ENCODE results near the gene ZC3H12C.
A peak's percentile ranks its signal among the peaks of the same experiment; 100 is the strongest.

The ZC3H12C gene

DNA sequence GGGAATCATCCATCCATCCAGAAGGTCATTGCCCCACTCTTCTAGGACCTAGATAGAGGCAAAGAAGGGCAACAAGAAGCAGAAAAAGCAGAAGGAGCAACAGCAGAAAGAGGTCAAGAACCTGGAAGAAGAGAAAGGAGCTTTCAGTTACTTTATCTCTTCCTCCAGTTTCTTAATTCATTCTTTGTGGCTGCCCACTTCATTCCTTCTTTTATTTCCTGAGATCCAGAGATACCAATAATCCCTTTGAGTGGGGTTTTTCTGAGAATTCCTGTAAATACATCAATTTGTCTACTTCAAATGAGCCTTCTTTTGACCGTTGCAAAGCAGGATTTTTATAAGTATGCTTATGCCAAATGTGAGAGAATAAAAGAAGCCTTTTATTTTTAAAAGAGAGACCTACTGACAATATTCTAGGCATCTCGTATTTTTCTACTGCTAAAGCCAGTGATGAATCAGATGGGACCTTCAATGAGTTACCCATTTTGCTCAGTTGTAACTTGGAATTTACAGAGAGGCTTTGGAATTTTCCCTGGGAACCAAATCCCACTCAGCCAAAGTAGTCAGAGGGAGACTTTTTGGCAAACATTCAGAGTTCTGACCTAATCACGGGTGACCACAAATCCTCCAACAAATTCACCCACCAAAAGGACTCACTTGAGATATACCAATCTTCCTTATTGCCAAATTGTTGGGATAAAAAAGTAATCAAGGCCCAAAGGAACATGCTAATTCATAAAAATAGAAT is 54.9 kb downstream of the ZC3H12C start:
- no peak overlapping the region for H3K4me3 ChIP-seq (ENCODE audit: low read depth, low read length)
- no peak for DNase-seq (ENCODE audit: low read depth)
- TF ChIP-seq, protein P1, sequence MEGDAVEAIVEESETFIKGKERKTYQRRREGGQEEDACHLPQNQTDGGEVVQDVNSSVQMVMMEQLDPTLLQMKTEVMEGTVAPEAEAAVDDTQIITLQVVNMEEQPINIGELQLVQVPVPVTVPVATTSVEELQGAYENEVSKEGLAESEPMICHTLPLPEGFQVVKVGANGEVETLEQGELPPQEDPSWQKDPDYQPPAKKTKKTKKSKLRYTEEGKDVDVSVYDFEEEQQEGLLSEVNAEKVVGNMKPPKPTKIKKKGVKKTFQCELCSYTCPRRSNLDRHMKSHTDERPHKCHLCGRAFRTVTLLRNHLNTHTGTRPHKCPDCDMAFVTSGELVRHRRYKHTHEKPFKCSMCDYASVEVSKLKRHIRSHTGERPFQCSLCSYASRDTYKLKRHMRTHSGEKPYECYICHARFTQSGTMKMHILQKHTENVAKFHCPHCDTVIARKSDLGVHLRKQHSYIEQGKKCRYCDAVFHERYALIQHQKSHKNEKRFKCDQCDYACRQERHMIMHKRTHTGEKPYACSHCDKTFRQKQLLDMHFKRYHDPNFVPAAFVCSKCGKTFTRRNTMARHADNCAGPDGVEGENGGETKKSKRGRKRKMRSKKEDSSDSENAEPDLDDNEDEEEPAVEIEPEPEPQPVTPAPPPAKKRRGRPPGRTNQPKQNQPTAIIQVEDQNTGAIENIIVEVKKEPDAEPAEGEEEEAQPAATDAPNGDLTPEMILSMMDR (IDR thresholded peaks at IDR 0.05; ENCODE audit: insufficient read depth, low read depth, low read length, missing control alignments) = no peak

GRCh38 chr11:110148775-110149744 is 55.9 kb downstream of the ZC3H12C start:
- peak; percentile 9 for DNase-seq (ENCODE audit: low read depth)
- TF ChIP-seq, protein P1 (IDR thresholded peaks at IDR 0.05; ENCODE audit: insufficient read depth, low read depth, low read length, missing control alignments) = no peak

GRCh38 chr11:110152199-110152598 is 59.0 kb downstream of the ZC3H12C start:
- no peak for DNase-seq (ENCODE audit: low read depth)
- TF ChIP-seq, protein P1 (IDR thresholded peaks at IDR 0.05; ENCODE audit: insufficient read depth, low read depth, low read length, missing control alignments) = no peak
- no peak overlapping the region for H3K4me3 ChIP-seq (ENCODE audit: low read depth, low read length)

More at GRCh38 chr11:110148775-110149744, 55.9 kb downstream of the ZC3H12C start:
- H3K4me3 ChIP-seq (ENCODE audit: low read depth, low read length) = no peak overlapping the region

GRCh38 chr11:110153474-110153873 is 60.3 kb downstream of the ZC3H12C start:
- TF ChIP-seq, protein P1 (IDR thresholded peaks at IDR 0.05; ENCODE audit: insufficient read depth, low read depth, low read length, missing control alignments) = no peak
- no peak for DNase-seq (ENCODE audit: low read depth)

GRCh38 chr11:110156503-110156902 is 63.3 kb downstream of the ZC3H12C start:
- no peak for DNase-seq (ENCODE audit: low read depth)
- H3K4me3 ChIP-seq (ENCODE audit: low read depth, low read length) = no peak overlapping the region
- TF ChIP-seq, protein P1 (IDR thresholded peaks at IDR 0.05; ENCODE audit: insufficient read depth, low read depth, low read length, missing control alignments) = no peak

More at GRCh38 chr11:110153474-110153873, 60.3 kb downstream of the ZC3H12C start:
- no peak overlapping the region for H3K4me3 ChIP-seq (ENCODE audit: low read depth, low read length)

DNA sequence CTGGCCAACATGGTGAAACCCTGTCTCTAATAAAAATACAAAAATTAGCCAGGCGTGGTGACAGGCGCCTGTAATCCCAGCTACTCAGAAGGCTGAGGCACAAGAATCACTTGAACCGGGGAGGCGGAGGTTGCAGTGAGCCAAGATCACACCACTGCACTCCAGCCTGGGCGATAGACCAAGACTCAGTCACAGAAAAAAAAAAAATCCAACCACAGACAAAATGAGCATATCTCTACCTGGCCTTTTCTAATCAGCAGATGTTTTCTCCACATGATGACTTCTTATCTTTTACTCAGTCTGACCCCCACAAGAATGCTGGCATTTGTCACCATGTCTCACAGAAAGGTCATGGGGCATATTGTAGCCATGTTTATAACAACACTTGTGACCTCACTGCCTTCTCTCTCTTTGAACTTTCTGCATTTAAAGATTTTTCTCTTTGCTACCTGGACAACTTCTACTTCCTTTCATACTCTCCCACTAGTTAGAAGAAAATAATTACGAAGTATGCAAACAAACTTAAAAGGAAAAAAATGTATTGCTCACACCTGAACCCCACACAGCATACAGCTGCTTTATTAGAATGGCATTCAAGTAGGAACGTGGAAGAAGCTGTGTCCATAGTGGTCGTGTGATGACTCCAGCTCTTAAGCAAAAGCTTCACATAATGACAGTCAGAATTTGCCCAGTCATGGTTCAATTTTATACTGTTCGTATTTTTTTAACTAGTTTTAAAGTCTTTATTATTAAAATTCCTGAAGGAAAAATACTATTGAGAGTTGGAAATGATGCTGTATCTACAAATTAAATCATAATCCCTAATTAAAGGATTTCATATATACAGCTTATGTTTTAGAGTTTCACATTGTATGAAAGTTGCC is 65.4 kb downstream of the ZC3H12C start:
- H3K4me3 ChIP-seq (ENCODE audit: low read depth, low read length) = no peak overlapping the region
- TF ChIP-seq, protein P1 (IDR thresholded peaks at IDR 0.05; ENCODE audit: insufficient read depth, low read depth, low read length, missing control alignments) = no peak
- DNase-seq (ENCODE audit: low read depth) = no peak

Measured in GM12865 (cell line).